ENCODE data around the gene STON1. TPM values are rescaled to one million over a fixed set of nuclear protein-coding genes. Genes with fewer than 3 reads are reported as not detected.
"Not testable (repeated sequence)": the region's sequence is repeated elsewhere in the genome, so short reads cannot be mapped to it uniquely, and the experiment has no call there.

The STON1 gene
- total RNA-seq, 5 donors from 2014 or later (not counting 1 experiment from before 2014, with no cell fraction given): 2.5 to 3.8 (median 2.6) TPM

DNA sequence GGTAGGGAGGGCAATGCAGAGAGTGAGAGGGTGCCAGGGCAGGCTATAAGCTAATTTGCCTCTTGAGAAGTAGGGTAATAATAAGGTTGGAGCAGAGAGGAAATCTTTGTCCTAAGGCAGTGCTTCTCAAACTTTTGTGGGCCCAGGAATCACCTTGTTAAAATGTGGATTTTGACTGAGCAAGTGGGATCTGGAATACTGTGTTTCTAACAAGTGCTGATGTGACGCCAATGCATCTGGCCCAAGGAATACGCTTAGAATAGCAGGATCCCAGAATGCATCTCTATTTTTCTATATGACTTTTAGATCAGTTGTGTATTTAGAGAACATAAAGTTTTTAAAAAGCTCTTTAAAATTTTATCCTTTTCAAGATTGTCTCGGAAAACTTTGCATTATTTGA is 58.0 kb downstream of the STON1 start:
- Histone ChIP-seq H3K36me3 (ENCODE audit: control insufficient read depth in 2 of 2, extremely low read depth in 1 of 2, insufficient read depth in 1 of 2, low read length in 1 of 2) (no peaks in the 10 kb centered on the region), H3K27ac (ENCODE audit: low read length) (no peak overlapping the region), H3K4me1 (ENCODE audit: control insufficient read depth in 1 of 2, extremely low read depth in 1 of 2, insufficient read depth in 2 of 2, low read length in 2 of 2) (no peaks in the 10 kb centered on the region), H3K27me3 (replicated peaks in 1 of 2; ENCODE audit: control insufficient read depth in 2 of 2, extremely low read depth in 1 of 2, insufficient read depth in 2 of 2, low read length in 1 of 2) (peaks cover 0 to 2% of the 10 kb centered on the region in 2 experiments), H3K4me3 (ENCODE audit: control insufficient read depth in 1 of 2, extremely low read depth in 1 of 2, low read length in 1 of 2) (no peak overlapping the region), H3K9me3 (no peaks in the 10 kb centered on the region)
- Mint-ChIP-seq H3K9me3 (no peaks in the 10 kb centered on the region), H3K36me3 (no peaks in the 10 kb centered on the region), H3K27me3 (no peaks in the 10 kb centered on the region), H3K4me1 (no peaks in the 10 kb centered on the region), H3K4me3 (no peak overlapping the region), H3K27ac (no peak overlapping the region)
- CTCF ChIA-PET: no interaction called here
- POLR2A ChIA-PET: interaction anchor here in 1 of 2 donors (0.6 kb wide), 1 partner anchor 1652 kb away, joined by 3 read pairs; no protein-coding TSS in a partner anchor
- no peak for ATAC-seq (replicated peaks in 1 of 4)
- no peak for DNase-seq
- 100% methylated on average over 1 of the region's 3 CpGs for WGBS (ENCODE audit: insufficient coverage)

DNA sequence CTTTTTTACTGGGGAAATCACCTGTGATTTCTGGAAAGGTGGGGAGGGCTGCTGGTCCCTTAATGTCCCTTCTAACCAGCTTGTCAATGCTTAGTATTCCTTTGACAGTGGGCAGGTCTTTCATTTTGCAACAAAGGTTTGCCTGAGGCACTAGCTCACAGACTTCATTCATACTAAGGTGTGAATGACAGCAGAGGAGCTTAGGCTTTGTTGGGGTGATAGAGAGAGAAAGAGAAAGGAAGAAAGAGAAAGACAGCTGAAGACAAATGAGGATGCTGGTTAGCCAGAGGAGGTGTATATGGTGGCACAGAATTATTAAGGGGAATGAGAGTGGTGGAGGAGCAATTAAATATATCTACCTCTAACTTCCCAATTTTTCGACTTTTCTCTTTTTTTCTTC is 58.8 kb downstream of the STON1 start:
- H3K9me3 Mint-ChIP-seq: no peaks in the 10 kb centered on the region
- no peaks in the 10 kb centered on the region for H3K4me1 Mint-ChIP-seq
- no peak overlapping the region for H3K4me3 Mint-ChIP-seq
- POLR2A ChIA-PET: interaction anchor here in 1 of 2 donors (0.6 kb wide), 1 partner anchor 1651 kb away, joined by 3 read pairs; no protein-coding TSS in a partner anchor
- Histone ChIP-seq H3K4me1 (ENCODE audit: control insufficient read depth in 1 of 2, extremely low read depth in 1 of 2, insufficient read depth in 2 of 2, low read length in 2 of 2) (no peaks in the 10 kb centered on the region), H3K27me3 (replicated peaks in 1 of 2; ENCODE audit: control insufficient read depth in 2 of 2, extremely low read depth in 1 of 2, insufficient read depth in 2 of 2, low read length in 1 of 2) (peaks cover 0 to 2% of the 10 kb centered on the region in 2 experiments), H3K4me3 (ENCODE audit: control insufficient read depth in 1 of 2, extremely low read depth in 1 of 2, low read length in 1 of 2) (no peak overlapping the region), H3K27ac (ENCODE audit: low read length) (no peak overlapping the region), H3K9me3 (no peaks in the 10 kb centered on the region), H3K36me3 (ENCODE audit: control insufficient read depth in 2 of 2, extremely low read depth in 1 of 2, insufficient read depth in 1 of 2, low read length in 1 of 2) (no peaks in the 10 kb centered on the region)
- DNase-seq (no peak), ATAC-seq (replicated peaks in 1 of 4) (no peak)
- CTCF ChIA-PET: no interaction called here
- no peaks in the 10 kb centered on the region for H3K36me3 Mint-ChIP-seq
- no peaks in the 10 kb centered on the region for H3K27me3 Mint-ChIP-seq
- no CpG with 5 or more reads among the region's 1 CpG for WGBS (ENCODE audit: insufficient coverage)
- H3K27ac Mint-ChIP-seq: no peak overlapping the region

DNA sequence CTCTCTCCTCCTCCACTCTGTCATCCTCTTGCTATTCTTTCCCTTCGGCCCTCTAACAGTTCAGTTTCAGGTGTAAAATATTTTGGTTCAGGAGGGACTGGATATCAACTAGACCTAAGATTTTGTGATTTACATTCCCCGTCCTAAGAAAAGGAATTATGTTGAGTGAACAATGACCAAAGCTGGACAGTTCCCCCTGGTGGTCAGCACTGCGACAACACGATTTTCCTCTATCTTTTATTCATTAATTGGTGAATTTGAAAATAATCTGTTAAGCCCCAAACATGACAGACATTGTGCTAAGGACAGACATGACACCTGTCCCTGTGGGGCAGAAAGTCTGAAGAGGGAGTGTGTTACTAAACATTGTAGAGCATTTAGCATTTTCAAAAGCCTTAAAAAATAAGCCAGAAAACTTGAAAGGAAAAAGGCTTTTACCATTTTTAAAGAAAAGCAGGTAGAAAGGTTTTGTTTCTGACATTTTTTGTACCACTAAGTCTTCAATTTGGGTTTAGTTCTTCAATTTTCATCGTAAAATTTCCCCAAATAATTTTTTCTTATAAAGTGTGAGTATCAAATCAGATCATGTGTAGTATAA is 59.3 kb downstream of the STON1 start:
- no peaks in the 10 kb centered on the region for H3K4me1 ChIP-seq (ENCODE audit: control insufficient read depth in 1 of 2, extremely low read depth in 1 of 2, insufficient read depth in 2 of 2, low read length in 2 of 2)
- Mint-ChIP-seq H3K9me3 (no peaks in the 10 kb centered on the region), H3K27ac (no peak overlapping the region), H3K27me3 (no peaks in the 10 kb centered on the region), H3K4me1 (no peaks in the 10 kb centered on the region), H3K4me3 (no peak overlapping the region), H3K36me3 (no peaks in the 10 kb centered on the region)
- H3K4me3 ChIP-seq (ENCODE audit: control insufficient read depth in 1 of 2, extremely low read depth in 1 of 2, low read length in 1 of 2): no peak overlapping the region
- ChIA-PET CTCF (no interaction called here), POLR2A (no interaction called here)
- no peaks in the 10 kb centered on the region for H3K9me3 ChIP-seq
- H3K27me3 ChIP-seq (replicated peaks in 1 of 2; ENCODE audit: control insufficient read depth in 2 of 2, extremely low read depth in 1 of 2, insufficient read depth in 2 of 2, low read length in 1 of 2): peaks cover 0 to 2% of the 10 kb centered on the region in 2 experiments
- ATAC-seq (replicated peaks in 1 of 4) (no peak), DNase-seq (no peak)
- H3K27ac ChIP-seq (ENCODE audit: low read length): no peak overlapping the region
- no CpG with 5 or more reads among the region's 5 CpGs for WGBS (ENCODE audit: insufficient coverage)
- H3K36me3 ChIP-seq (ENCODE audit: control insufficient read depth in 2 of 2, extremely low read depth in 1 of 2, insufficient read depth in 1 of 2, low read length in 1 of 2): no peaks in the 10 kb centered on the region

DNA sequence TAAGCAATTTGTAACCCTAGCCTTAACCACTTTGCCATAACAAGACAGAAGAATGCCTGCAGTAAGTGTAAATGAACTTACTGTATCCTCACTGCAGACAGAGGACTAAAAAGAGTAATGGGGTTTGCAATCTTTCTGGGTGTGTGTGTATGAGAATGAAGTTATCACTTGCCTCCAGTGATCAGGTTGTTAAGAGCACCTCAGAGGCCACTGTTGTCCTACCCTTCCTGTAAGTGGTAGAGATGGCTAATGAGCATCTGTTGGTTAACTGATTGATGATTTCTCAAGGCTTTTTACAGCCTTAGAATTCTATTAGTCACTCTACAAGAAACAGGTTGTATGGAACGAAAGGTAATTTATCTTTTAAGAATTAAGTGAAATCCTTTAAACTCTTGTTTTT is 60.1 kb downstream of the STON1 start:
- Histone ChIP-seq H3K36me3 (ENCODE audit: control insufficient read depth in 2 of 2, extremely low read depth in 1 of 2, insufficient read depth in 1 of 2, low read length in 1 of 2) (no peaks in the 10 kb centered on the region), H3K27me3 (replicated peaks in 1 of 2; ENCODE audit: control insufficient read depth in 2 of 2, extremely low read depth in 1 of 2, insufficient read depth in 2 of 2, low read length in 1 of 2) (no peaks in the 10 kb centered on the region), H3K4me1 (ENCODE audit: control insufficient read depth in 1 of 2, extremely low read depth in 1 of 2, insufficient read depth in 2 of 2, low read length in 2 of 2) (no peaks in the 10 kb centered on the region), H3K4me3 (ENCODE audit: control insufficient read depth in 1 of 2, extremely low read depth in 1 of 2, low read length in 1 of 2) (no peak overlapping the region), H3K9me3 (no peaks in the 10 kb centered on the region), H3K27ac (ENCODE audit: low read length) (no peak overlapping the region)
- Mint-ChIP-seq H3K4me3 (no peak overlapping the region), H3K27ac (no peak overlapping the region), H3K27me3 (no peaks in the 10 kb centered on the region), H3K9me3 (no peaks in the 10 kb centered on the region), H3K4me1 (no peaks in the 10 kb centered on the region), H3K36me3 (no peaks in the 10 kb centered on the region)
- ChIA-PET POLR2A (no interaction called here), CTCF (no interaction called here)
- WGBS (ENCODE audit: insufficient coverage): no CpG with 5 or more reads among the region's 1 CpG
- no peak for ATAC-seq (replicated peaks in 1 of 4)
- DNase-seq: no peak

DNA sequence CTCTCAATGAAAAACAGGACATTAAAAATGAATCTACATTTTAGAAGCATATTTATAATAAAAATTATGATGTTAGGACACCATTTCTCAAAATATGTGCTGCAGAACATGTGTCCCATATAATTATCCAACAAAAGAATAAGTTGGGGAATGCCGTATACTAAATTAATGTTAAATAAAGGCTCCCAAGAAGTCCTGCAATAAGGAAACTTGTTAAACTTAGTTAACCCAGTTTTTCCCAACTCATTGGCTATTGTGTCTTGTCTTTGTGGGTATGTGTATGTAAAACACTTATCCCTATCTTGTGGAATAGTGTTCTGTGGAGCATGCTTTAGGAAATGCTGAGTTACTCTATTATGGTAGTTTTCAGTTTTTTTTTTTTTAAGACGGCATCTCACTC is 62.1 kb downstream of the STON1 start:
- H3K9me3 ChIP-seq: no peaks in the 10 kb centered on the region
- Mint-ChIP-seq H3K36me3 (no peaks in the 10 kb centered on the region), H3K27ac (no peak overlapping the region), H3K27me3 (no peaks in the 10 kb centered on the region), H3K4me1 (no peaks in the 10 kb centered on the region), H3K9me3 (no peaks in the 10 kb centered on the region), H3K4me3 (no peak overlapping the region)
- ChIA-PET CTCF (no interaction called here), POLR2A (no interaction called here)
- WGBS (ENCODE audit: insufficient coverage): no CpG with 5 or more reads among the region's 2 CpGs
- DNase-seq: no peak
- H3K4me1 ChIP-seq (ENCODE audit: control insufficient read depth in 1 of 2, extremely low read depth in 1 of 2, insufficient read depth in 2 of 2, low read length in 2 of 2): no peaks in the 10 kb centered on the region
- no peaks in the 10 kb centered on the region for H3K27me3 ChIP-seq (replicated peaks in 1 of 2; ENCODE audit: control insufficient read depth in 2 of 2, extremely low read depth in 1 of 2, insufficient read depth in 2 of 2, low read length in 1 of 2)
- H3K4me3 ChIP-seq (ENCODE audit: control insufficient read depth in 1 of 2, extremely low read depth in 1 of 2, low read length in 1 of 2): no peak overlapping the region
- no peak for ATAC-seq (replicated peaks in 1 of 4)
- H3K27ac ChIP-seq (ENCODE audit: low read length): no peak overlapping the region
- no peaks in the 10 kb centered on the region for H3K36me3 ChIP-seq (ENCODE audit: control insufficient read depth in 2 of 2, extremely low read depth in 1 of 2, insufficient read depth in 1 of 2, low read length in 1 of 2)

DNA sequence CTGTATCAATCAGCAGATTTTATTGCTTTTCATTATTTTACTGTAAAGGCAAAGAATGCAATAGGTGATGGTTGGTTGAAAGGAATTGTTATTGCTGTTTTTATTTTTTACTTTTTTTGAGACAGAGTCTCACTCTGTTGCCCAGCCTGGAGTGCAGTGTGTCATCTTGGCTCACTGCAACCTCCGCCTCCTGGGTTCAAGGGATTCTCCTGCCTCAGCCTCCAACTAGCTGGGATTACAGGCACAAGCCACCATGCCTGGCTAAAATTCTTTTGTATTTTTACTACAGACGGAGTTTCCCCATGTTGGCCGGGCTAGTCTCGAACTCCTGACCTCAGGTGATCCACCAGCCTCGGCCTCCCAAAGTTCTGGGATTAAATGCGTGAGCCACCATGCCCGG is 66.8 kb downstream of the STON1 start:
- H3K27ac Mint-ChIP-seq; H3K4me1 ChIP-seq (ENCODE audit: control insufficient read depth in 1 of 2, extremely low read depth in 1 of 2, insufficient read depth in 2 of 2, low read length in 2 of 2); H3K4me3 Mint-ChIP-seq; DNase-seq; CTCF ChIA-PET; H3K36me3 ChIP-seq (ENCODE audit: control insufficient read depth in 2 of 2, extremely low read depth in 1 of 2, insufficient read depth in 1 of 2, low read length in 1 of 2); H3K9me3 Mint-ChIP-seq; H3K4me1 Mint-ChIP-seq; H3K9me3 ChIP-seq; H3K27me3 ChIP-seq (replicated peaks in 1 of 2; ENCODE audit: control insufficient read depth in 2 of 2, extremely low read depth in 1 of 2, insufficient read depth in 2 of 2, low read length in 1 of 2); ATAC-seq (replicated peaks in 1 of 4); H3K27me3 Mint-ChIP-seq; H3K4me3 ChIP-seq (ENCODE audit: control insufficient read depth in 1 of 2, extremely low read depth in 1 of 2, low read length in 1 of 2); H3K27ac ChIP-seq (ENCODE audit: low read length); H3K36me3 Mint-ChIP-seq; POLR2A ChIA-PET: not testable (repeated sequence)
- WGBS (ENCODE audit: insufficient coverage): 90% methylated on average over 4 of the region's 7 CpGs

DNA sequence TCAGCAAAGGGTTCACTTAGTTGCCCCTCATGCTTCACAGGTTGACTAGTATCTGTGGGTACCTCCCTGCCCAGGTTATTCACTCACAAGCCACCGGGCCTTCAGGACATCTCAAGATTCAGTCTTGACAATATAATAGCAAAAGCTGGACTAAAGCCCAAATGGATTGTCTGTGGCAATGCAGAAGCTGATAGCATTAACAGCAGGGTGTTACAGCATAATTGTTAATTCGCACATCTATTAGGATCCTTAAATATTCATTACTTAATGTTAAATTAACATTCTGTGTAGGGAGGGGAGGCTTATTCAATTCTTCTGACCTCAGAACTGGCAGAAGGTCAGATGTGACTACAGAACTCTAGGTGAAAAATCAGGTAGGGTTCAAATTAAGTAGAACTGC is 67.5 kb downstream of the STON1 start:
- Histone ChIP-seq H3K4me3 (ENCODE audit: control insufficient read depth in 1 of 2, extremely low read depth in 1 of 2, low read length in 1 of 2) (no peak overlapping the region), H3K36me3 (ENCODE audit: control insufficient read depth in 2 of 2, extremely low read depth in 1 of 2, insufficient read depth in 1 of 2, low read length in 1 of 2) (no peaks in the 10 kb centered on the region), H3K27ac (ENCODE audit: low read length) (no peak overlapping the region), H3K4me1 (ENCODE audit: control insufficient read depth in 1 of 2, extremely low read depth in 1 of 2, insufficient read depth in 2 of 2, low read length in 2 of 2) (no peaks in the 10 kb centered on the region), H3K27me3 (replicated peaks in 1 of 2; ENCODE audit: control insufficient read depth in 2 of 2, extremely low read depth in 1 of 2, insufficient read depth in 2 of 2, low read length in 1 of 2) (peaks cover 0 to 2% of the 10 kb centered on the region in 2 experiments), H3K9me3 (no peaks in the 10 kb centered on the region)
- DNase-seq: no peak
- H3K4me1 Mint-ChIP-seq: no peaks in the 10 kb centered on the region
- no peaks in the 10 kb centered on the region for H3K36me3 Mint-ChIP-seq
- 67% methylated on average over 1 of the region's 2 CpGs for WGBS (ENCODE audit: insufficient coverage)
- CTCF ChIA-PET: no interaction called here
- no peak for ATAC-seq (replicated peaks in 1 of 4)
- POLR2A ChIA-PET: no interaction called here
- peaks cover 0 to 2% of the 10 kb centered on the region in 2 donors for H3K27me3 Mint-ChIP-seq
- no peak overlapping the region for H3K4me3 Mint-ChIP-seq
- no peak overlapping the region for H3K27ac Mint-ChIP-seq
- H3K9me3 Mint-ChIP-seq: no peaks in the 10 kb centered on the region
